ENCODE data around the gene RIMS1.
"Not testable (repeated sequence)": the region's sequence is repeated elsewhere in the genome, so short reads cannot be mapped to it uniquely, and the experiment has no call there.

RIMS1 gene

DNA sequence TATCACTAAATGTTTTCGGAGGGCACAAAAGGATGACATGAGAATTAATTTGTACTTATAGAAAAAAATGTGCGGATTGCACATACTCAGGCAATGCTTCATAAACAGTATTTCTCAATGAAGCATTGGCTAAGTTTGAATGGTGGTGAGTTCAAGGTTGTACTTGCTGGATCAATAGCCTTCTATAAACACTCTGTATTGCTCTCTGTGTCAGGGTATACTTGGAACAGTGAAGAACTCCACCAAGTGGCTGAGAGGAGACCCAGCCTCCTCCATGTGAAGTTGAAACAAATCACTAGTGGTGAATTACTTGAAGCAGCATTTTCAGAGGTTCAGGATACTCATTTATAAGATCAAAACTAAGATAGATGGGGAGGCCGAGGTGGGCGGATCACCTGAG lies 360.6 kb downstream of the RIMS1 start:
- DNase-seq: peak; percentile 2

GRCh38 chr6:72248621-72249020 lies 362.3 kb downstream of the RIMS1 start:
- DNase-seq: peak; percentile 5

GRCh38 chr6:72250664-72251063 lies 364.3 kb downstream of the RIMS1 start:
- no peak for DNase-seq

DNA sequence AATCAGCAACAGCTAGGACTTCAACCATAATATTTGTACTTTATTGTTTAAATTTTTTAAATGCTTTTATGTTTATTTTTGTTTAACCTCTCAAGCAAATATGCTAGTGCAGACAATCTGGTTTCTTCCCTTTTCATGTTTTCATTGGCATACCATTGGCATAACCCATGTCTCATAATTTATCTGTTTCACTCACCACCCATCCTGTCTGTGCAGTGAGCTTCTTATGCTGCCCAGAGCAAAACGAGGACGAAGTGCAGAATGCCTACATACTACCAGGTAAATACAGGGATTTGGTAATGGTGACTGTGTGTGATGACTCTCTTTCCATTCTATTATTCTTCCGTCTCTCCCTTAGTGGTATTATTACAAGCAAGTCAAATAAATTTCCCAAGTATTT lies 374.1 kb downstream of the RIMS1 start:
- DNase-seq: no peak

DNA sequence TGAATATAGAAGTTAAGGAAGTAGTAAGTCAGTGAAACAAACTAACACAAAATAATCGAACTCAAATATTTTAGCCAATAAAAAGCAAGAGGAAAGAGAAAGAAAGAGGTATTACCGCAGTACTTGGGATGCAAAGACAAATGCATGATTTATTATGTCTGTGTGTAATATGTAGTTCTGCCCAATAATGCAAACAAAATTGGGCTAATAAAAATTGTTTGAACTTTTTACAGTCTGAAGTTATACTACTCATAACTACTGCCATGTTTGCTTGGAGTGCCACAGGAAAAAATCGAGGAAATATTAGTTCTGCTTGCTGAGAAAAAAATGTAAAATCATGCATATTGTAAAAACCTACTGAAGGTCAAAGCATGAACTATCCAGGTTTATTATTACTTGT lies 375.2 kb downstream of the RIMS1 start:
- DNase-seq: no peak

DNA sequence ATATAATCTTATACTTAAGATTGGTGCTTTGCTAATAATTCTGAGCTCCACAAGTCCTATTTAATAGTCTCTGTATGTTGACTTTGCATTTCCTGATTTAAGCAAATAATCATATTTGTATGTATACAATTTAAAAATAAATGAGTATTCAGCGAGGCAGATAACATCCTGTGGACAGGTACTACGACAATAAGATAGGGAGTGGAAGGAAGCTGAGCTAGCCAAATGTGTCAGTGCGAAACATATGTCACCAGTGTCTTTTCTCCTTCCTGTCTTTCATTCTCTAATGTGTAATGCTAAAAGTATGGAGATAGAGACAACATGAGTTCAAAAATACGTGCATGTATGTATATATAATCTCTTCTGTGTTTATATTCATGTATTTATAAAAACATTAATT lies 375.9 kb downstream of the RIMS1 start:
- no peak for DNase-seq

DNA sequence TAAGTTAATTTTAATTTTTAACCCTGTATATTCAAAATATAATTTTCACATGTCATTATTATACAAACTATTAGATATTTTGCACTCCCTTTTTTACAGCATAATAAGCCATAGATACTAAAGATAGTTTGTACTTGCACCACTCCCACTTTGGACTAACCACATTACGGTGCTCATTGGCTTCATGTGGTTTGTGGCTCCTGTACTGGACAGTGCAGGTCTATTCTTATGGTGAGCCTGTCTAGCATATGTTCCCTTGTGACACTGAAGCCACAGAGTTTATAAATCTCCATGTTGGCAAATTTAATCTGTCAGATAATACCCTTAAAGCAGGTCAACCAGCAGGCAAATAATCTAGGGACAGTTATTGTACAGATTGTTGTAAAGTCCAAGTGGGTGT lies 381.1 kb downstream of the RIMS1 start:
- DNase-seq: no peak

- no peak for DNase-seq
These were observed 385.2 kb downstream of the RIMS1 start for GRCh38 chr6:72271531-72271930.

GRCh38 chr6:72272958-72273357 lies 386.6 kb downstream of the RIMS1 start:
- DNase-seq: peak; percentile 46

- no peak for DNase-seq
These were observed 389.5 kb downstream of the RIMS1 start for GRCh38 chr6:72275888-72276287.

DNA sequence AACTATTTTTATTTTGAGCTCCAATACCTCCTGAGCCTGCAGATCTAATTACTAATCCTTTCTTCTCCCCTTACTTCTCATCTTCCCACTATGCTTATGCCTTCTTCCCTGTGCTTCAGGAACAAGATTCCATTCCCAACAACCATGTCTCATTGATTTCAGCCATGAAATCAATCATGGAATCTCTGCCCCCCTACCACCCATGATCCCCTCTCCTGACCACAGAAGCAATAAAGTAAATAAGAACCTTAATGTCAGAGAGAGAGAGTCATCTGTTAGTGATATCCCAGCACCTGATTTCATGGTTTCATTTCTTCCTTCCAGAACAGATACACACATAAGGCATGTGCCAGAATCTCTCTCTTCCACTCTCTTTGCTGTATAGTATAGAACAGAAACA lies 395.9 kb downstream of the RIMS1 start:
- no peak for DNase-seq

DNA sequence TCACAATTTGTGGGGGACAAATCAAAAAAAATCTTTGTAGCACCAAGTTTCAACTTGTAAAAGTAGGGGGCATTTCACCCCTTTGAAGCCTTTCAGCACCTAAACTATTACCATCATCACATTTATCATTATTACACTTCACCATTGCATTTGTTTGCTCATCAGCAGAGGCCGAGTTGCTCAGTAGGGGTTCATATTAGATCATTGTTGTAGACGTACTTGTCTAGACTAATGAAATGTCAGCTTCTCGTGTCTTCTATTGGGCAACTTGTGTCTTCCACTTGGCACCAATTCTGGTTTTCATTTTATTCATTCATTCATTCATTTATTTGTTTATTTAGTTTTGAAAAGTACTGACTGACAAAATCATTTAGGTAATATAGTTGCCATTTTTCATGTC lies 397.2 kb downstream of the RIMS1 start:
- no peak for DNase-seq

DNA sequence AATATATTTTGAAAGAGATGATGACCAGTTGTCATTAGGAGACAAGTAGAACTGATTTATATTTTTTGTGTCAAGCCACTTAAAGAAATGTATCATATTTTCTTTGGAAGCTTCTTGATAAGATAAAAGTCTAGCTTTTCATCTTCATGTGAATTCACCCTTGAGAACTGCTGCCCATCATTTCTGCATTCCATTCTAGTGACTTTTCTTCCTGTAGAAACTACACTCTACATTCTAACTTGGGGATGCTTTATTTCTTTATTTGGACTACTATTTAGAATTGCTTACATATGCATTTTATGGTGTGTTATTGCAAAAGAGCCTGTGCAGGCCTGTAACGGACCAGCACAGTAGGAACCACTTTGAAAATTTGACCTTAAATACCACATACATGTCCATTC lies 400.6 kb downstream of the RIMS1 start:
- peak; percentile 90 for DNase-seq

- DNase-seq: no peak
These were observed 401.5 kb downstream of the RIMS1 start for GRCh38 chr6:72287801-72288200.

DNA sequence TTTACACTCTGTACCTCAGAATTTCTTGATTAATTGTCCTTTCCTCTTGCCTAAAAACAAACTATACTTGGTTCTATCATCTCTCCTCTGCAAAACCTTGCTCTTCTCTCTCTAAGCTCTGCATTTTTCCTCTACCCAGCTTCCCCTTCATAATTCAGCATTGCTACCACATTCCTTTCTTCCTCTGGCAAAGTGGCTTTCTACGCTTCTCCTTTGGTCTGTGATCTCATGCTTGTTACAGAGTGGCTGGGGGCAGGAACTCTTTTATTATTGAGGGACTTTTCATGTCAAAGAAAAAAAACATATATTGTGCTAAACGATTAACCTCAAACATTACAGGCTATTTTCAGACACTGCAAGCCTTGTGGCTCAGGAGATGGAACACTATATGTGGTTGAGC lies 402.2 kb downstream of the RIMS1 start:
- DNase-seq: no peak

GRCh38 chr6:72290620-72291019 lies 404.3 kb downstream of the RIMS1 start:
- no peak for DNase-seq

- DNase-seq: no peak
These were observed 410.0 kb downstream of the RIMS1 start for GRCh38 chr6:72296375-72296774.

DNA sequence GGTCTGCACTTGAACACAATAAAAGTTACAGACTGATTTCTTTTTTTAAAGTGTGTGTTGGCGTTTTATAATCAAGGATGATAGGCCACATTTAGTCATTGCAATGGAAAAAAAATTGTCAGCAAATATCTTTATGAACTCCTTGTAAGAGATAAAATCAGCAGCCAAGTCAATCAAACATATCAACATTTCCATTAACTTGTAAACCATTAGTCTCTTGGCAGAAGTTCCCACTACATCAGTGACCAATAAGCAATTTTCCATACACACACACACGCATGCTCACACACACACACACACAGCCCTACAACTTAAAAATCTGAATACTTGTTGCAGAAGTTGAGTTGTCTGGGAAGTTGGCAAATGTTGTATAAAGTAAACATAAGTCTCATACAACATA lies 419.6 kb downstream of the RIMS1 start:
- no peak for DNase-seq

DNA sequence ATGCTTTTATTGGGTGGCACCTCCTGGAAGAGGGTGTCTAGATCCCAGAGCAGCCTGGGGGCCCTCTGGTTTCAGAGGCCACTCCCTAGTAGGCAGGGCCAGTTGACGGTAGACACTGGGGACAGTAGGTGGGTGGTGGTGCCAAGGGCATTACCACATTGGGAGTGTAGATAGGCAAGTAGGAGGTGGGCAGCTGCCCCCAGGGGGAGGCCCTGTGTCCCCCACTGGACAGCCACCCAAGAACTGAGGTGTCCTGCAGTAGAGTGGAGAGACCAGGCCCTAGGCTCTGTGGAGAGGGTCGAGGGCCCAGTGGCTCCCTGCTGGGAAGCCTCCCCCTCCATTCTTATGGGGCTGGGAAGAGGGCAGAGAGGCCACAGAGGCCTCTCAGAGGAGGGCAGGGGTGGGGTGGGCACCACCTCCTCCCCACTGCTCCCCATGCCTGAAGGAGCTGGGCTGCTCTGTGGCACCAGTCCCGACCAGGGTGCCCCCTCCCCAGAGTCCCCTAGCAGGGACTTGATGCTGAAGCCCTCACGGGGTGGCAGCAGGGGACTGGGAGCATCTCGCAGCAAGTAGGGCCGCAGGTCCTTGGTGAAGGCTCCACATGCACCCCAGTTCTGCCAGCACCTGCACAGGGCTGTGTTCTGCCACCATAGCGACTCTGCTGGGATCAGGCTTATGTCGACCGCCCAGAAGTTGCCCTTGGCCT lies 430.5 kb downstream of the RIMS1 start:
- DNase-seq: no peak

DNA sequence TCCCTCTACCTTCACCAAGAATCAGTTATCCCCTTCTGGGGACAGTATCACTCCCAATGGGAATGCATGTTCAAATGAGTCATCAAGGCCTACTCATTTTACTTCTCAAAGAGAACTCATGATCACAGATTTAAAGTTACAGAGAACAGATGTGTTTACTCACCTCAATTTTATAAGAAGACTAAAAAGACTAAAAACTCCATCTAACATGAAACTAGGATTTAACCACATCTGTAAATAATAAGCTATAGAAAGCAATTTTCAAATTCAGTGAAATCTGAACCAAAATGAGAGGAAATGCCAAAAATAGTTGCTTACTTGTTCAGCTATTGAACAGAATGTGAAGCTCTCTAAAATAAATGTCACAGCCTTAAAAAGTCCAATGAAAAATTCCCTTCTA lies 435.4 kb downstream of the RIMS1 start:
- DNase-seq: peak; percentile 10

- DNase-seq: no peak
These were observed 436.4 kb downstream of the RIMS1 start for GRCh38 chr6:72322771-72323170.

- no peak for DNase-seq
These were observed 438.2 kb downstream of the RIMS1 start for GRCh38 chr6:72324591-72324990.

- DNase-seq: no peak
These were observed 442.4 kb downstream of the RIMS1 start for GRCh38 chr6:72328775-72329174.

GRCh38 chr6:72335203-72335602 lies 448.9 kb downstream of the RIMS1 start:
- DNase-seq: not testable (repeated sequence)

DNA sequence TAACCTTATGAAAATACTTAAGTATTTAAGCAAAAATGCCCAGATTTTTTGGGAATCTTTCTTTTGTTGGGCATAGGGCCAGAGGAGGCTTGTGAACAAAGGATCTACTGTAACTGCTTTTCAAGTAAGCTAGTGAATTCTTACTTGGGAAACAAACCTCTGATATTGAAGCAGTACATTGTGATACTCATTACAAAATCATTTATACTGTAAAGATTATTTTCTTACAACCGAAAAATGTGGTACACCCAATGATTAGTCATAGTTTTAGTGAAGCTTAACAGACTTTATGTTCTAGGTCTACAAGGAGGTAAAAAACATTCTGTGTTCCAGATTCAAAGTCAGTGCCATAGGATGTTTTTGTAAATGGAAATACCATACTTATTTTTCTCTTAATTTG lies 462.6 kb downstream of the RIMS1 start:
- DNase-seq: peak; percentile 17

Data from NCI-H226 (cell line).